ENCODE data around the gene MCOLN2.

Gene MCOLN2

GRCh38 chr1:84963021-84963420 lies 33.9 kb downstream of the MCOLN2 start:
- Mint-ChIP-seq H3K4me3 (no peak overlapping the region), H3K36me3 (ENCODE audit: low read depth) (no peaks in the 10 kb centered on the region), H3K9me3 (no peaks in the 10 kb centered on the region), H3K27me3 (ENCODE audit: low read depth) (no peaks in the 10 kb centered on the region), H3K4me1 (no peaks in the 10 kb centered on the region), H3K27ac (no peak overlapping the region)
- TF ChIP-seq CTCF (IDR thresholded peaks at IDR 0.05; ENCODE audit: unreplicated experiment in 3 of 3), result no peak

- no peak overlapping the region for H3K27ac Mint-ChIP-seq
- H3K4me3 Mint-ChIP-seq, result no peak overlapping the region
- H3K27me3 Mint-ChIP-seq (ENCODE audit: low read depth), result no peaks in the 10 kb centered on the region
- H3K9me3 Mint-ChIP-seq, result no peaks in the 10 kb centered on the region
- H3K4me1 Mint-ChIP-seq, result no peaks in the 10 kb centered on the region
- TF ChIP-seq CTCF (IDR thresholded peaks at IDR 0.05; ENCODE audit: unreplicated experiment in 3 of 3), result no peak
- no peaks in the 10 kb centered on the region for H3K36me3 Mint-ChIP-seq (ENCODE audit: low read depth)
These were observed 35.6 kb downstream of the MCOLN2 start for GRCh38 chr1:84961316-84961715.

- peaks cover 2% of the 10 kb centered on the region for H3K27me3 Mint-ChIP-seq (ENCODE audit: low read depth)
- no peak overlapping the region for H3K4me3 Mint-ChIP-seq
- no peaks in the 10 kb centered on the region for H3K9me3 Mint-ChIP-seq
- H3K27ac Mint-ChIP-seq, result no peak overlapping the region
- H3K36me3 Mint-ChIP-seq (ENCODE audit: low read depth), result no peaks in the 10 kb centered on the region
- no peak for TF ChIP-seq CTCF (IDR thresholded peaks at IDR 0.05; ENCODE audit: unreplicated experiment in 3 of 3)
- no peaks in the 10 kb centered on the region for H3K4me1 Mint-ChIP-seq
These were observed 36.5 kb downstream of the MCOLN2 start for GRCh38 chr1:84960371-84960770.

GRCh38 chr1:84959294-84959693 lies 37.6 kb downstream of the MCOLN2 start:
- Mint-ChIP-seq H3K4me1 (no peaks in the 10 kb centered on the region), H3K27ac (no peak overlapping the region), H3K27me3 (ENCODE audit: low read depth) (peaks cover 6% of the 10 kb centered on the region), H3K9me3 (no peaks in the 10 kb centered on the region), H3K36me3 (ENCODE audit: low read depth) (no peaks in the 10 kb centered on the region), H3K4me3 (no peak overlapping the region)
- no peak for TF ChIP-seq CTCF (IDR thresholded peaks at IDR 0.05; ENCODE audit: unreplicated experiment in 3 of 3)

- Mint-ChIP-seq H3K27ac (no peak overlapping the region), H3K4me1 (no peaks in the 10 kb centered on the region), H3K36me3 (ENCODE audit: low read depth) (no peaks in the 10 kb centered on the region), H3K27me3 (ENCODE audit: low read depth) (peaks cover 6% of the 10 kb centered on the region), H3K4me3 (no peak overlapping the region), H3K9me3 (no peaks in the 10 kb centered on the region)
- no peak for TF ChIP-seq CTCF (IDR thresholded peaks at IDR 0.05; ENCODE audit: unreplicated experiment in 3 of 3)
These were observed 38.9 kb downstream of the MCOLN2 start for GRCh38 chr1:84957966-84958365.

- Mint-ChIP-seq H3K27ac (no peak overlapping the region), H3K4me1 (no peaks in the 10 kb centered on the region), H3K4me3 (no peak overlapping the region), H3K36me3 (ENCODE audit: low read depth) (no peaks in the 10 kb centered on the region), H3K9me3 (no peaks in the 10 kb centered on the region), H3K27me3 (ENCODE audit: low read depth) (peaks cover 6% of the 10 kb centered on the region)
- no peak for TF ChIP-seq CTCF (IDR thresholded peaks at IDR 0.05; ENCODE audit: unreplicated experiment in 3 of 3)
These were observed 40.3 kb downstream of the MCOLN2 start for GRCh38 chr1:84956655-84957054.

All from nephron (organoid).